NCI-H526 (cell line): ENCODE data around the gene HOATZ.
A peak's percentile ranks its signal among the peaks of the same experiment; 100 is the strongest.

Experiments
- DNase-seq, 2 experiments: peaks; one replicate each; lab custom pipeline; 2025; lab: John Stamatoyannopoulos, UW

HOATZ gene

GRCh38 chr11:111522426-111522825 is 7.8 kb downstream of the HOATZ start:
- DNase-seq: no peak

- no peak for DNase-seq
These were observed 8.8 kb downstream of the HOATZ start for GRCh38 chr11:111523343-111523742.

GRCh38 chr11:111524056-111524455 is 9.5 kb downstream of the HOATZ start:
- no peak for DNase-seq

GRCh38 chr11:111525456-111525855 is 10.9 kb downstream of the HOATZ start:
- no peak for DNase-seq

GRCh38 chr11:111526501-111526900 is 11.9 kb downstream of the HOATZ start:
- DNase-seq: no peak

GRCh38 chr11:111527279-111527678 is 12.7 kb downstream of the HOATZ start:
- DNase-seq: no peak

- DNase-seq: no peak
These were observed 14.0 kb downstream of the HOATZ start for GRCh38 chr11:111528557-111528956.

GRCh38 chr11:111530091-111530490 is 15.5 kb downstream of the HOATZ start:
- DNase-seq: no peak

GRCh38 chr11:111531136-111531535 is 16.6 kb downstream of the HOATZ start:
- no peak for DNase-seq

GRCh38 chr11:111531687-111532364 is 17.2 kb downstream of the HOATZ start:
- DNase-seq: no peak

GRCh38 chr11:111532365-111532709 is 17.8 kb downstream of the HOATZ start:
- DNase-seq: no peak

GRCh38 chr11:111535281-111535680 is 20.7 kb downstream of the HOATZ start:
- no peak for DNase-seq

GRCh38 chr11:111537336-111537860 is 22.8 kb downstream of the HOATZ start:
- DNase-seq: no peak

GRCh38 chr11:111538407-111539114 is 24.0 kb downstream of the HOATZ start:
- DNase-seq: no peak

- no peak for DNase-seq
These were observed 25.0 kb downstream of the HOATZ start for GRCh38 chr11:111539426-111540113.

GRCh38 chr11:111540114-111540936 is 25.7 kb downstream of the HOATZ start, which contains the start of gene LAYN:
Gene LAYN, plus strand, starts transcription at chr11:111540720. Its CDS starts 124 bp downstream, at chr11:111540844.
- DNase-seq: peak in 1 of 2 experiments; percentile 84

- peak in 1 of 2 experiments; percentile 57 for DNase-seq
These were observed 26.3 kb downstream of the HOATZ start for GRCh38 chr11:111540937-111541253.

- peak in 1 of 2 experiments; percentile 42 for DNase-seq
These were observed 26.9 kb downstream of the HOATZ start for GRCh38 chr11:111541254-111542061.

GRCh38 chr11:111542606-111543275 is 28.2 kb downstream of the HOATZ start:
- no peak for DNase-seq

GRCh38 chr11:111548525-111548924 is 33.9 kb downstream of the HOATZ start:
- DNase-seq: no peak
